SK-N-SH (cell line): ENCODE measurements around the gene RAB5B.

ENCODE experiments used
- CTCF ChIP-seq: fragments of 200-600 bp; sonication (generic); IDR thresholded peaks from 2 replicates; pipeline ENCODE4 v1.6.1; 2017; ENCODE audit warnings: antibody characterized with exemption, mild to moderate bottlenecking, moderate library complexity
- MAX ChIP-seq: IDR thresholded peaks from 2 replicates; pipeline ENCODE4 v1.4.0; 2012; ENCODE audit warnings: low read depth

- TF ChIP-seq CTCF (no peak), MAX (no peak)
Measured at GRCh38 chr12:56004211-56004610, 30.3 kb downstream of the RAB5B start.
